Measurements from ENCODE around the gene CCDC194. TPM values are rescaled to one million over a fixed set of nuclear protein-coding genes. Genes with fewer than 3 reads are reported as not detected.
A peak's percentile ranks its signal among the peaks of the same experiment; 100 is the strongest.

The CCDC194 gene
- total RNA-seq, 1 experiment from 2014 or later: 0.37 TPM

DNA sequence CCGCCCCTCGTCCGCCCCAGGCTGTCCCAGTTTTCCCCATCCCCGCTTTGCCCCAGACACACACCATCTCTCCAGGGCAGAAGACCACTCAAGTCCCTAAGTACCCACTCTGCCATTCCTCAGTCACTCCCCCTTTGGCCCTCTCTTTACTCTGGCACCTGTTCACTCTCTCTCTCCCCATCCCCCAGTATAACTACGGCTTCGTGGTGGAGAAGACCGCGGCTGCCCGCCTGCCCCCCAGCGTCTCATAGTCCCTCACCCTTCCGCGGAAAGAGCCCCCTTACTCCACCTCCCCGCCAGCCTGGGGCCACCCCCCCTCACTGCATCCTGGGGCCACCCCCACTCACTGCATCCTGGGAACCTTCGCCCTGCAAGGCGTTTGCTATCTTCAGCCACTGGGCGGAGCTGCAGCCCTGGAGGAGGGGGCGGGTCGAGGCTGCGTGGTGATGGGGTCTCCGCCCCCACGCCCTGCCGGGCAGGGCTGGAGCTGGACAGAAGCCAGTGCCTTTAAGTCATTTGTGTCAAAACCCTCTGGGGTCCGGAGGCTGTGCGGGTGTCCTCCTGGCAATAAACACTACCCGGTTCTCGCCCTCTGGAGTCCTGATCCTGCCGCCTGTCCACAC lies 30.9 kb upstream of the CCDC194 start:
- peak; percentile 93 for ATAC-seq
- peak; percentile 92 for DNase-seq (ENCODE audit: low spot score)
- Mint-ChIP-seq H3K36me3 (peaks cover 4% of the 10 kb centered on the region), H3K27me3 (ENCODE audit: low read depth) (no peaks in the 10 kb centered on the region), H3K4me3 (peak overlapping the region; percentile 67), H3K9me3 (no peaks in the 10 kb centered on the region), H3K27ac (no peak overlapping the region), H3K4me1 (peaks cover 17% of the 10 kb centered on the region)
- 0 out of 2 replicates have a peak, but pooled peaks have one; percentile 55 for TF ChIP-seq ZBTB21 (CRISPR knock-in tag; IDR thresholded peaks at IDR 0.05; ENCODE audit: borderline replicate concordance)
- peak; percentile 19; the same call in 1 of the 2 replicates for TF ChIP-seq FOXK1 (CRISPR knock-in tag; IDR thresholded peaks at IDR 0.05)
- TF ChIP-seq, protein P1, sequence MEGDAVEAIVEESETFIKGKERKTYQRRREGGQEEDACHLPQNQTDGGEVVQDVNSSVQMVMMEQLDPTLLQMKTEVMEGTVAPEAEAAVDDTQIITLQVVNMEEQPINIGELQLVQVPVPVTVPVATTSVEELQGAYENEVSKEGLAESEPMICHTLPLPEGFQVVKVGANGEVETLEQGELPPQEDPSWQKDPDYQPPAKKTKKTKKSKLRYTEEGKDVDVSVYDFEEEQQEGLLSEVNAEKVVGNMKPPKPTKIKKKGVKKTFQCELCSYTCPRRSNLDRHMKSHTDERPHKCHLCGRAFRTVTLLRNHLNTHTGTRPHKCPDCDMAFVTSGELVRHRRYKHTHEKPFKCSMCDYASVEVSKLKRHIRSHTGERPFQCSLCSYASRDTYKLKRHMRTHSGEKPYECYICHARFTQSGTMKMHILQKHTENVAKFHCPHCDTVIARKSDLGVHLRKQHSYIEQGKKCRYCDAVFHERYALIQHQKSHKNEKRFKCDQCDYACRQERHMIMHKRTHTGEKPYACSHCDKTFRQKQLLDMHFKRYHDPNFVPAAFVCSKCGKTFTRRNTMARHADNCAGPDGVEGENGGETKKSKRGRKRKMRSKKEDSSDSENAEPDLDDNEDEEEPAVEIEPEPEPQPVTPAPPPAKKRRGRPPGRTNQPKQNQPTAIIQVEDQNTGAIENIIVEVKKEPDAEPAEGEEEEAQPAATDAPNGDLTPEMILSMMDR (IDR thresholded peaks at IDR 0.05): peak; percentile 51
- TF ChIP-seq SP1 (CRISPR knock-in tag; conservative IDR thresholded peaks at IDR 0.05): peak; percentile 85
- TF ChIP-seq GTF2I (CRISPR knock-in tag; conservative IDR thresholded peaks at IDR 0.05): no peak
- no peak for TF ChIP-seq SOX15 (CRISPR knock-in tag; IDR thresholded peaks at IDR 0.05)
- ChIA-PET CTCF (interaction anchor here (0.6 to 1.6 kb wide), 33 partner anchors 8 to 1015 kb away, joined by 3 to 23 read pairs (median 4); partner anchors contain the start of genes BST2 and TMEM221), POLR2A (interaction anchor here (0.5 to 1.1 kb wide), 6 partner anchors 9 to 434 kb away, joined by 3 to 6 read pairs (median 3); no protein-coding TSS in a partner anchor)

GRCh38 chr19:17423429-17424208 lies 29.6 kb upstream of the CCDC194 start:
- CTCF ChIA-PET: interaction anchor here (0.7 to 1.6 kb wide), 4 partner anchors 21 to 32 kb away, joined by 3 to 12 read pairs (median 5); partner anchors contain the start of gene TMEM221
- Mint-ChIP-seq H3K27me3 (ENCODE audit: low read depth) (no peaks in the 10 kb centered on the region), H3K27ac (no peak overlapping the region), H3K36me3 (peaks cover 4% of the 10 kb centered on the region), H3K9me3 (no peaks in the 10 kb centered on the region), H3K4me3 (peak overlapping the region; percentile 26), H3K4me1 (peaks cover 26% of the 10 kb centered on the region)
- POLR2A ChIA-PET: interaction anchor here (0.7 kb wide), 1 partner anchor 72 kb away, joined by 3 read pairs; no protein-coding TSS in a partner anchor
- no peak for DNase-seq (ENCODE audit: low spot score)
- TF ChIP-seq ARID4B (CRISPR knock-in tag; IDR thresholded peaks at IDR 0.05; ENCODE audit: borderline replicate concordance) (no peak), USF1 (CRISPR knock-in tag; IDR thresholded peaks at IDR 0.05) (no peak), ZNF232 (CRISPR knock-in tag; IDR thresholded peaks at IDR 0.05) (no peak), TP53 (CRISPR knock-in tag; IDR thresholded peaks at IDR 0.05) (no peak), ELF4 (CRISPR knock-in tag; IDR thresholded peaks at IDR 0.05; ENCODE audit: low read depth) (no peak)
- TF ChIP-seq, protein P2, sequence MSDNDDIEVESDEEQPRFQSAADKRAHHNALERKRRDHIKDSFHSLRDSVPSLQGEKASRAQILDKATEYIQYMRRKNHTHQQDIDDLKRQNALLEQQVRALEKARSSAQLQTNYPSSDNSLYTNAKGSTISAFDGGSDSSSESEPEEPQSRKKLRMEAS (CRISPR knock-in tag; IDR thresholded peaks at IDR 0.05): no peak
- no peak for ATAC-seq

DNA sequence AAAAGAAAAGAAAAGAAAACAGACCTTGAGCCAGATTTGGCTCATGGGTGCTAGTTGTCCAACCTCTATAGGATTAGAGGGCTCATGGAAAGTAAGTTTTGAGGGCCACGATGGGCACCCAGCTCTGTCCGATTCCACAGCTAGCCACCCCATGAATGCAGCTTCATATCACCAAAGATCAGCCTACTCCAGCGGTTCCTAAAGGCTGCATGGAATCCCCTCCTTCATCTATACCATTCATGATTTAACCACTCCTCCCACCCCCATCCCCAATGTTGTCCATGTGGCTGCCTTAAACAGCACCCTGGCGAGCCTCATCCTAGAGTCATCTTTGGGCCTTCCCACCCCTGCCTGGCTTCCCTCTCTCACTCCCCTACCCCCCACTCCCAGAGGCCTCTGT lies 27.9 kb upstream of the CCDC194 start:
- DNase-seq (ENCODE audit: low spot score) (no peak), ATAC-seq (no peak)
- ChIA-PET POLR2A (no interaction called here), CTCF (interaction anchor here (0.5 kb wide), 1 partner anchor 113 kb away, joined by 4 read pairs; no protein-coding TSS in a partner anchor)
- no peak overlapping the region for H3K4me3 Mint-ChIP-seq
- H3K36me3 Mint-ChIP-seq: peaks cover 4% of the 10 kb centered on the region
- no peaks in the 10 kb centered on the region for H3K9me3 Mint-ChIP-seq
- peaks cover 29% of the 10 kb centered on the region for H3K4me1 Mint-ChIP-seq
- H3K27me3 Mint-ChIP-seq (ENCODE audit: low read depth): peaks cover 6% of the 10 kb centered on the region
- H3K27ac Mint-ChIP-seq: no peak overlapping the region
- no peak for TF ChIP-seq ETV6 (CRISPR knock-in tag; IDR thresholded peaks at IDR 0.05)
- no peak for TF ChIP-seq TEAD1 (CRISPR knock-in tag; IDR thresholded peaks at IDR 0.05)
- no peak for TF ChIP-seq E2F5 (CRISPR knock-in tag; IDR thresholded peaks at IDR 0.05)
- no peak for TF ChIP-seq MLX (CRISPR knock-in tag; IDR thresholded peaks at IDR 0.05)
- no peak for TF ChIP-seq ATF1 (CRISPR knock-in tag; IDR thresholded peaks at IDR 0.05)
- no peak for TF ChIP-seq OVOL2 (CRISPR knock-in tag; IDR thresholded peaks at IDR 0.05; ENCODE audit: borderline replicate concordance)
- no peak for TF ChIP-seq TEAD4 (CRISPR knock-in tag; IDR thresholded peaks at IDR 0.05)
- no peak for TF ChIP-seq ZBTB43 (CRISPR knock-in tag; IDR thresholded peaks at IDR 0.05)
